Measurements from ENCODE around the gene DIRAS3.

The DIRAS3 gene

DNA sequence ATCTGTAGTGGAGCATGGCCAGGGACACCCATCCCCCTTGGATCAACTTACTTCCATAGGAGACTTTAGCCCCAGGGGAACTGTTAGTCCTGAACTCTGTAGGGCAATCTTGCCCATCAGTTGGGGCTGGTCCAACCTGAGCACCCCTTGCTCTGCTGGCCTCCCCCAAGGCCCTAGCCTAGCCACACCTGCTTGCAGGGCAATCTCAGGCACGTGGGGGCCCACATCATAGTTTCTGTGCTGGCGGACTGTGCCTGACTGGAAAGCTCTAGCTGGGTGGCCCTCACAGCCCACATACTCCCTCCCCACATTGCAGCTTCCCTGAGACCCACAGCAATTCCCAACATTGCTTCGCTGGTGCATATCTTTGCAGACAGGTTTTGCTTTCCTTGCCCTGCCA lies 6.6 kb upstream of the DIRAS3 start:
- no peak for DNase-seq (ENCODE audit: low read depth)
- no peaks in the 10 kb centered on the region for H3K4me1 ChIP-seq (ENCODE audit: control insufficient read depth, insufficient read depth, low read length)
- H3K27me3 ChIP-seq (replicated peaks; ENCODE audit: control insufficient read depth, insufficient read depth, low read length), result no peaks in the 10 kb centered on the region
- H3K9ac ChIP-seq (ENCODE audit: low read length), result no peak overlapping the region
- H3K36me3 ChIP-seq (ENCODE audit: control insufficient read depth, insufficient read depth, low read length, severe bottlenecking), result no peaks in the 10 kb centered on the region
- H3K4me3 ChIP-seq (ENCODE audit: low read length), result no peak overlapping the region
- peaks cover 4% of the 10 kb centered on the region for H3K9me3 ChIP-seq (ENCODE audit: control insufficient read depth, low read length)

DNA sequence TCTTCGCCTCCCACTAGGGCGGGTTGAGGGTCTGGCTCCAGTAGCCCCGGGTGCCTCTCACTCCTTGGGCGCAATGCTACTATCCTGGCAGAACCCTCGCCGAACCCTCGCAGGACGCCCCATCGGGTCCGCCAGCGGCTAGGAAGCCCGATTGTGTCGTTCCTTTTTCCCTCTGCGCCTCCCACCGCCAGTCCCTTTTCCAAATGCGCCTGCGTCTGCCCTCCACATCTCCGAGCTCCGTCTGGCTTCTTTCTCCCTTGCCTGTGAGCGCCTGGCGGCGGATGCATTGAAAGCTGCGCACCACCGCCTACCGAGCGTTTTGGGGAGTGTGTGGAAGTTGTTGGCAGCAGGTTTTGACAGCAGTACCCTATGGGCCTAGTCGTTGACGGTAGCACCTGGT lies 1.0 kb upstream of the DIRAS3 start:
- H3K4me1 ChIP-seq (ENCODE audit: control insufficient read depth, insufficient read depth, low read length), result peaks cover 4% of the 10 kb centered on the region
- H3K4me3 ChIP-seq (ENCODE audit: low read length), result peak overlapping the region; percentile 82
- H3K9ac ChIP-seq (ENCODE audit: low read length), result peak overlapping the region; percentile 75
- H3K9me3 ChIP-seq (ENCODE audit: control insufficient read depth, low read length), result no peaks in the 10 kb centered on the region
- DNase-seq (ENCODE audit: low read depth), result peak; percentile 88
- no peaks in the 10 kb centered on the region for H3K27me3 ChIP-seq (replicated peaks; ENCODE audit: control insufficient read depth, insufficient read depth, low read length)
- no peaks in the 10 kb centered on the region for H3K36me3 ChIP-seq (ENCODE audit: control insufficient read depth, insufficient read depth, low read length, severe bottlenecking)

DNA sequence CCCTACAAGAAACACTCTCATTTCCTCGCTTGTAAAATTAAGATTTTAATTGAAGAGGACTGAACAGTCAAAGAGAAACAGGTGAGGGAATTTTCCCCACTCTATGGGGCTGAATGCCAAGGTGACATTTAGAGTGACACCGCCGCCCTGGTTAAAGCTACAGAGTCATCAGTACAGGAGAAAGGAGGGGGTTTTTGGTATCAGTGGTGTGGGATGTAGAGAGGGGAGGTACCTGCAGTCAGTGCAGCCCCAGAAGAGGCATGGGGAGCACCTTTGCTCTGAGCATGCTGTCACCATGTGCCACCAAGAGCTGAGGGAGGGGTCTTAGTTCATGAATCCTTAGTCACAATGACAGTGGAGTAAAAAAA lies 2.8 kb downstream of the DIRAS3 start:
- no peak overlapping the region for H3K4me3 ChIP-seq (ENCODE audit: low read length)
- H3K9ac ChIP-seq (ENCODE audit: low read length), result no peak overlapping the region
- no peaks in the 10 kb centered on the region for H3K9me3 ChIP-seq (ENCODE audit: control insufficient read depth, low read length)
- H3K36me3 ChIP-seq (ENCODE audit: control insufficient read depth, insufficient read depth, low read length, severe bottlenecking), result no peaks in the 10 kb centered on the region
- H3K27me3 ChIP-seq (replicated peaks; ENCODE audit: control insufficient read depth, insufficient read depth, low read length), result no peaks in the 10 kb centered on the region
- DNase-seq (ENCODE audit: low read depth), result no peak
- H3K4me1 ChIP-seq (ENCODE audit: control insufficient read depth, insufficient read depth, low read length), result peaks cover 4% of the 10 kb centered on the region

DNA sequence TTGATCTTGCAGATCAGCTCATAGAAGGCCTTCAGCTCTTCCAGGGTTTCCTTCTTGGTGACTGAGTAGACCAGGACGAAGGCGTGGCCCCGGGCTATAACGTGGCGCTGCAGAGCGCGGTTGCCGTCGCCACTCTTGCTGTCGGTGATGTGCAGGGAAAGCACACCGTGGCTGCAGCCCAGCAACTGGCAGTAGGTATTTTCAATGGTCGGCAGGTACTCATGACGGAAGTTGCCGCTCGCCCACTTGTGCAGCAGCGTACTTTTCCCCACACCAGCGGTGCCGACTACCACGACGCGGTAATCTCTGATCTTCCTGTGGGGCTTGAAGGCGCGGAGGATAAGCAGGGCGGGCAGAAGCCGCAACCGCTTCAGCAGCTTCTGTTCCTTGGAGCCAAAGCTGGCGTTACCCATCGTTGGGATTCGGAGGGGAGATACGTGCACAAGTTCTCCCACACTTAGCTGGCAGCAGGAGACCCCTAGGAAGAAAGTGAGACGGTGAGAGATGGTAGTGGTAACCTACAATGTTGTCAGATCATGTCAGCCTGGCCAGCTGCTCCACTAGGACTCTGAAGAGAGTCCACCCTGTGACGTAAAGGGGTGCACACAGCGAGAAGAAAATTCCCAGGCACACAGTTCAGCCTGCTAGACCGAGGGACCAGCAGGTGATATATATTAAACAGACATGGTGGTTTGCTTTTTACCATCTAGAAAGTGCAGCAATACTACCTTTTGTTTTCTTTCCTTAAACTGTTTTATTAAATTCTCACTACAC lies 3.4 kb downstream of the DIRAS3 start:
- peaks cover 4% of the 10 kb centered on the region for H3K4me1 ChIP-seq (ENCODE audit: control insufficient read depth, insufficient read depth, low read length)
- no peak overlapping the region for H3K9ac ChIP-seq (ENCODE audit: low read length)
- H3K36me3 ChIP-seq (ENCODE audit: control insufficient read depth, insufficient read depth, low read length, severe bottlenecking), result no peaks in the 10 kb centered on the region
- DNase-seq (ENCODE audit: low read depth), result no peak
- no peaks in the 10 kb centered on the region for H3K9me3 ChIP-seq (ENCODE audit: control insufficient read depth, low read length)
- H3K4me3 ChIP-seq (ENCODE audit: low read length), result no peak overlapping the region
- no peaks in the 10 kb centered on the region for H3K27me3 ChIP-seq (replicated peaks; ENCODE audit: control insufficient read depth, insufficient read depth, low read length)

DNA sequence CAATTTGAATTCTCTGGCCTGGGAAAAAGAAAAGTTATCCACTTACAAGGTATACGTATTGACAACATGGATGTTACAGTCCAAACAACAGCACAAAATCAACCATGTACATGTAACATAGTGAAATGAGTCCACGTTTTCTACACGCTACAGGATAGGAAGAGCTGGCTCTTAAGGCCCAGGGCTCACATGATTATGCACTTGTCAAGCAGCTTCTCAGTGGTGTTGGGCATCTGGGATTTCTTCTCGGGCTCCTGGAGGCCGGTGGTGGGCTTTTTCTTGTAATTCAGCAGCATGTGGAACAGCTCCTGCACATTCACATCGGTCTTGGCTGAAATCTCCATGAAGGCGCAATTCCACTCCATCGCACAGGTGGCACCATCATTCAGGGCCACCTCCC lies 4.0 kb downstream of the DIRAS3 start:
- no peaks in the 10 kb centered on the region for H3K36me3 ChIP-seq (ENCODE audit: control insufficient read depth, insufficient read depth, low read length, severe bottlenecking)
- no peak overlapping the region for H3K9ac ChIP-seq (ENCODE audit: low read length)
- peaks cover 4% of the 10 kb centered on the region for H3K4me1 ChIP-seq (ENCODE audit: control insufficient read depth, insufficient read depth, low read length)
- H3K4me3 ChIP-seq (ENCODE audit: low read length), result no peak overlapping the region
- no peaks in the 10 kb centered on the region for H3K27me3 ChIP-seq (replicated peaks; ENCODE audit: control insufficient read depth, insufficient read depth, low read length)
- DNase-seq (ENCODE audit: low read depth), result no peak
- no peaks in the 10 kb centered on the region for H3K9me3 ChIP-seq (ENCODE audit: control insufficient read depth, low read length)

DNA sequence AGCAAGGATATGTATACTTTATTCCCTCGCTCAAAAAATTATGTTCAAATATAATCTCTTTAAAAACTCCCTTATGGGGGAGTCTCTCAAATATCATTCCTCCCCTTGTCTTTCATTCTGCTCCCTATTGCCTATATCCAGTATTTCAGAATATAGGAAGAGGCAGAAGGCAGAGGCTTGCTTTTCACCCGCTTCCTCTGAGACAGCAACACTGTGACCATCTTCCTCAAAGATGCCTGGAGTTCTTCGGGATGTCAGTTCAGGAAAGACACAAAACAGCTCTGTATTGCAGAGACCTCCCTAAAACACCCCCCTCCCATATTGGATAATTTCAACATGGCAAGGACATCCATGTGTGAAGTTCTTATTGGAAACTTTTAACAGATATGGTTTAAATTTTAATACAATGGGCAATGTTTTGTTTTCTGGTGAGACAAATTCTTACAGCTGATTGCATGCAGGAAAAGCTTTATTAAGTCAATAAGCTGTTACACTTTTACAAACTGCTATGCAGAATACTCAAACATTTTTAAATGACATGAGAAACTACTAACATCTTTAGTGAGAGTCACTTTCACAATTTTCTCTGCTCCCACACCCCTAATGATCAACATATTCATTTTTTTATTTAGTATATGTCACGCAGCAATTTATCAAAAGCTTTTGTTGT lies 4.8 kb downstream of the DIRAS3 start:
- no peak overlapping the region for H3K9ac ChIP-seq (ENCODE audit: low read length)
- no peak for DNase-seq (ENCODE audit: low read depth)
- peaks cover under 1% of the 10 kb centered on the region for H3K4me1 ChIP-seq (ENCODE audit: control insufficient read depth, insufficient read depth, low read length)
- no peaks in the 10 kb centered on the region for H3K9me3 ChIP-seq (ENCODE audit: control insufficient read depth, low read length)
- H3K4me3 ChIP-seq (ENCODE audit: low read length), result no peak overlapping the region
- no peaks in the 10 kb centered on the region for H3K36me3 ChIP-seq (ENCODE audit: control insufficient read depth, insufficient read depth, low read length, severe bottlenecking)
- H3K27me3 ChIP-seq (replicated peaks; ENCODE audit: control insufficient read depth, insufficient read depth, low read length), result no peaks in the 10 kb centered on the region

DNA sequence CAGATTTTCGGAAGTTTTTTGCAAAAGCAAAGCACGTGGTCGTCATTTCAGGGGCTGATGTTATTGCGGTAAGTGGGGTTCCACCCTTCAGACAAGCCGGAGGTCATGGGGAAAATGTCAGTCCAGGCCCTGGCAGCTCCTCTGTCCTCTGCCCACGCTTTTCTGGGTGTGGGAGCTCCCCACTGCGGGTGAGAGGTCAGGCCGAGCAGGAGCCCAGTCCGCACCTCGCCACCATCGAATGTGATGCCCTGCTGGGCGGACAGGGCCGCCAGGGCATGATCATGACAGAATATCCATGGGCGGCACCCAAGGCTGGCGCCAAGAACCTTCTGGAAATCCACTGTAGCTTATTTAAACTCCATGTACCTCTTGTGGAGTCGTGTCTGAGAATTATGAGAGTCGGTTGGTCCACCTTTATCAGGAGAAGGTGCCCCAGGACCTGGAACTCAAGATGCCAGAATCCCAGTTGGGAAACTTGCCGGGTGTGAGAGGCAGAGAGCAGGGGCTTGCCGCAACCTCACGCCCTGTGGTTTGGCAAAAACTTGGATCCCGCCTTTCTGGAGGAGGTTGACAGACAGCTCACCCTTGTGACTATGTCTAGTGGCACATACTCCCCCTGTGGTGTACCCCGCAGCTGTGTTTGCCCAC lies 6.9 kb downstream of the DIRAS3 start:
- no peak overlapping the region for H3K9ac ChIP-seq (ENCODE audit: low read length)
- no peaks in the 10 kb centered on the region for H3K4me1 ChIP-seq (ENCODE audit: control insufficient read depth, insufficient read depth, low read length)
- no peaks in the 10 kb centered on the region for H3K36me3 ChIP-seq (ENCODE audit: control insufficient read depth, insufficient read depth, low read length, severe bottlenecking)
- no peaks in the 10 kb centered on the region for H3K27me3 ChIP-seq (replicated peaks; ENCODE audit: control insufficient read depth, insufficient read depth, low read length)
- no peaks in the 10 kb centered on the region for H3K9me3 ChIP-seq (ENCODE audit: control insufficient read depth, low read length)
- DNase-seq (ENCODE audit: low read depth), result no peak
- H3K4me3 ChIP-seq (ENCODE audit: low read length), result no peak overlapping the region

DNA sequence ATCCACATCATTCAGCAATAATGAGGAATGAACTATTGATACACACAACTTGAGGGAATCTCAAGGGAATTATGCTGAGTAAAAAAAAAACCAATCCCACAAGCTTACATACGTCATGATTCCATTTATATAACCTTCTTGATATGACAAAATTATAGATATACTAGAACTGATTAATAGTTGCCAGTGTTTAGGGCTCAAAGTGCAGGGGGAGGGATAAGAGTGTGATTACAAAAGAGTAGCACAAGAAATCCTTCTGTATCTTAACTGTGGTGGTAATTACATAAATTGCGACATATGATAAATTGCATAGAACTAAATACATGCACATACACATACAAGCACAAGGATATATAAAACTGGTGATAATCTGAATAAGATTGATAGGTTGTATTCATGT lies 13.5 kb downstream of the DIRAS3 start:
- no peak overlapping the region for H3K9ac ChIP-seq (ENCODE audit: low read length)
- no peak overlapping the region for H3K4me3 ChIP-seq (ENCODE audit: low read length)
- no peaks in the 10 kb centered on the region for H3K9me3 ChIP-seq (ENCODE audit: control insufficient read depth, low read length)
- H3K4me1 ChIP-seq (ENCODE audit: control insufficient read depth, insufficient read depth, low read length), result no peaks in the 10 kb centered on the region
- DNase-seq (ENCODE audit: low read depth), result no peak
- H3K27me3 ChIP-seq (replicated peaks; ENCODE audit: control insufficient read depth, insufficient read depth, low read length), result no peaks in the 10 kb centered on the region
- no peaks in the 10 kb centered on the region for H3K36me3 ChIP-seq (ENCODE audit: control insufficient read depth, insufficient read depth, low read length, severe bottlenecking)

DNA sequence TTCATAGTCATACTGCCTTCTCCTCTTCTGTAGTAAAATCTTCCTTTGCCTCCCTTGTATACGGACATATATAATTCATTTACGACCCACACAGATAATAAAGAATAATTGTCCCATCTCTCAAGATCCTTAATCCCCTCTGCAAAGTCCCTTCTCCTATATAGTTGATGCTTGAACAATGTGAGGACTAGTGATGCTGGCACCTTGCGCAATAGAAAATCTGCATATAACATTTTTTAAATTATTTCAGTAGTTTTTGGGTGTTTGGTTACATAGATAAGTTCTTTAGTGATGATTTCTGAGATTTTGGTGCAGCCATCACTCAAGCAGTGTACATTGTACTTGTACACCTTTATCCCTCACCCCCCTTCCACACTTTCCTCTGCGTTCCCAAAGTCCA lies 21.0 kb downstream of the DIRAS3 start:
- no peak for DNase-seq (ENCODE audit: low read depth)
- Histone ChIP-seq H3K4me3 (ENCODE audit: low read length) (no peak overlapping the region), H3K4me1 (ENCODE audit: control insufficient read depth, insufficient read depth, low read length) (no peaks in the 10 kb centered on the region), H3K9ac (ENCODE audit: low read length) (no peak overlapping the region), H3K9me3 (ENCODE audit: control insufficient read depth, low read length) (no peaks in the 10 kb centered on the region), H3K36me3 (ENCODE audit: control insufficient read depth, insufficient read depth, low read length, severe bottlenecking) (no peaks in the 10 kb centered on the region), H3K27me3 (replicated peaks; ENCODE audit: control insufficient read depth, insufficient read depth, low read length) (no peaks in the 10 kb centered on the region)

DNA sequence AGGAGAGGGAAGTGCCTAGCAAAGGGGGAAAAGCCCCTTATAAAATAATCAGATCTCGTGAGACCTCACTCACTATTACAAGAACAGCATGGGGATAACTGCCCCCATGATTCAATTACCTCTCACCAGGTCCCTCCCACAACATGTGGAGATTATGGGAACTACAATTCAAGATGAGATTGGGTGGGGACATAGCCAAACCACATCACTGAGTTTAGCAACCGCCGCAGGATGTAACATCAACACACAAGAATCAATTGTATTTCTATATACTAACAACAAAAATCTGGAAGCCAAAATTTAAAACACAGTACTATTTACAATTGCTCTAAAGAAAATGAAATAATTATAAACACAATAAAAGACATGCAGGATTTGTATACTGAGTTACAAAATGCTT lies 21.9 kb downstream of the DIRAS3 start:
- DNase-seq (ENCODE audit: low read depth), result no peak
- H3K9me3 ChIP-seq (ENCODE audit: control insufficient read depth, low read length), result no peaks in the 10 kb centered on the region
- no peaks in the 10 kb centered on the region for H3K36me3 ChIP-seq (ENCODE audit: control insufficient read depth, insufficient read depth, low read length, severe bottlenecking)
- H3K27me3 ChIP-seq (replicated peaks; ENCODE audit: control insufficient read depth, insufficient read depth, low read length), result no peaks in the 10 kb centered on the region
- H3K4me1 ChIP-seq (ENCODE audit: control insufficient read depth, insufficient read depth, low read length), result no peaks in the 10 kb centered on the region
- H3K4me3 ChIP-seq (ENCODE audit: low read length), result no peak overlapping the region
- H3K9ac ChIP-seq (ENCODE audit: low read length), result no peak overlapping the region

DNA sequence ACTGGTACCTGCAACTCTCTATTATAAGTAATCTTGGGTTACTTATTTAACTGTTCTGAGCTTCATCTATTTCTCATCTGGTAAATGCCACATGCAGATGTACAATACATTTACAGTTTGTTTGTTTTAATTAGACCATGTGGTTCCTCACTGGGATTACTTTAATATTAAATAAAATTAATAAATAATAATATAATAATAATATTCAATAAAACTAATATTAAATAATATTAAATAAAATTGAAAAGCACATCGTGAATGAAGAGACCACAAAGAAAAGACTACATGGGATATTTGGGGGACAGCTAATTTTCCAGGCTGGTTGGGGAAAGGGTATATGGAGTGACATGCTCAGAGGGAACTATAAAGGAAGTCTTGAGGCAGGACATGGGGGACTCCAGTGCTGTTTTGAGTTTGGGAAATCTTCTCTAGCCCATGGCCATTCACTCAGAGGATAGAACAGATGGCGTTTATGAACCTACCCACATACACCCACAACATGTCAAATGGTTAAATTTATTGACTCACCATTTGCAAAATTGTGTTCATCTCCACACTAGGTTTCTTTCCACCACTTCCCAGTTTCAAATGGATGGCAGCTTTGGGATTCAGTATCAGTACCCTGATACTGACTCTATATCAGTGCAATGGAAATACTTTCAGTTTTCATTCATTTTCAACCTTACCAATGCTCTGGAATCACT lies 25.6 kb downstream of the DIRAS3 start:
- no peak overlapping the region for H3K4me3 ChIP-seq (ENCODE audit: low read length)
- H3K9ac ChIP-seq (ENCODE audit: low read length), result no peak overlapping the region
- H3K4me1 ChIP-seq (ENCODE audit: control insufficient read depth, insufficient read depth, low read length), result no peaks in the 10 kb centered on the region
- H3K36me3 ChIP-seq (ENCODE audit: control insufficient read depth, insufficient read depth, low read length, severe bottlenecking), result no peaks in the 10 kb centered on the region
- no peaks in the 10 kb centered on the region for H3K9me3 ChIP-seq (ENCODE audit: control insufficient read depth, low read length)
- no peak for DNase-seq (ENCODE audit: low read depth)
- H3K27me3 ChIP-seq (replicated peaks; ENCODE audit: control insufficient read depth, insufficient read depth, low read length), result no peaks in the 10 kb centered on the region
